HG03095 (cell line): ENCODE data around the gene KCNJ1.

Experiments used
- ATAC-seq: cut with Tn5 transposase; IDR thresholded peaks from one replicate; pipeline ENCODE4 v1.9.1; 2021; ENCODE audit warnings: moderate library complexity; ENCODE audit not compliant: unreplicated experiment

KCNJ1 gene

DNA sequence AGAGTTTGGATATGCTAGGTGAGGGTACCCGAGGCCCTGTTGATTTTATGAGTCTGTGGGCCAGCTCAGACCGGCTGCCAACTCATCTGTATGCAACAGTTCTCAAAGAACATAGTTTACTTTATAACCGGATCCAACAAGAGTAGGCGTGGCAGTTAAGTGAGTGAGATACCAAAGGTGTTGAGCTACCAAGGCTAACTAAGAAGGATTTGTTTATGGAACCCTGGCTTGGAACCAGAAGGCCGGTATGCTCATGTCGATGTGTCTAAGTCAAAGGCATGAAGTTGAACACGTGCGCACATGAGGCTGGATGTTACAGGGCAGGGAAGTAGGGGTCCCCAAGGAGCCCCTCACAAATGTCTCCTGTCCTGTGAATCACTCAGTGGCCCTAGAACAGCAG is at the start of gene KCNJ1:
TSS of gene KCNJ1 (minus strand) at position 20 of the 400 bp plus-strand sequence. CDS start 27,053 bp downstream, outside the sequence.
- ATAC-seq: no peak

GRCh38 chr11:128916681-128917080 is 49.6 kb upstream of the KCNJ1 start:
- ATAC-seq: no peak

GRCh38 chr11:128916037-128916572 is 49.0 kb upstream of the KCNJ1 start:
- no peak for ATAC-seq

GRCh38 chr11:128915149-128915521 is 48.0 kb upstream of the KCNJ1 start:
- ATAC-seq: no peak

- ATAC-seq: no peak
These were observed 47.4 kb upstream of the KCNJ1 start for GRCh38 chr11:128914216-128915148.

GRCh38 chr11:128913806-128914205 is 46.7 kb upstream of the KCNJ1 start:
- no peak for ATAC-seq

- ATAC-seq: no peak
These were observed 44.6 kb upstream of the KCNJ1 start for GRCh38 chr11:128911701-128912100.

DNA sequence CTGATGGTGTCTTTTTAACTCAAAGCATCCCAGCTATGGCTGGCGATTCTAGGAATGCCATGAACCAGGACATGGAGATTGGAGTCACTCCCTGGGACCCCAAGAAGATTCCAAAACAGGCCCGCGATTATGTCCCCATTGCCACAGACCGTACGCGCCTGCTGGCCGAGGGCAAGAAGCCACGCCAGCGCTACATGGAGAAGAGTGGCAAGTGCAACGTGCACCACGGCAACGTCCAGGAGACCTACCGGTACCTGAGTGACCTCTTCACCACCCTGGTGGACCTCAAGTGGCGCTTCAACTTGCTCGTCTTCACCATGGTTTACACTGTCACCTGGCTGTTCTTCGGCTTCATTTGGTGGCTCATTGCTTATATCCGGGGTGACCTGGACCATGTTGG is 44.1 kb upstream of the KCNJ1 start:
- no peak for ATAC-seq

DNA sequence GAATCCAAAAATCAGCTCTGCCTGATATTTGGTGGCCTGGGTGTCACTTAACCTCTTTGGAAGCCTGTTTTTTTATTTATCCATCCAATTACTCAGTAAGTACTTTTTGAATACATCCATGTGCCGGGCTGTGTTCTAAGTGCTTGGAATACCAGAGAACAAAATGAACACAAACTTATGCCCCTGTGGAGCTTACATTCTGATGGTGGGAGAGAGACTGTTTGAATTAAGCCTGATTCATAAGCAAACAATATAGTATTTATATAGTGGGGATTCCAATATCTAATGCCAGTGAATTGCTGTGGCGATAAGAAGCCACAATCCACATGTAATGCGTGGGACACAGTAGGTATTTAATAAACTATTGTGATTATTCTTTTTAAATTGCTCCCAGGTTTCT is 43.5 kb upstream of the KCNJ1 start:
- no peak for ATAC-seq

- no peak for ATAC-seq
These were observed 42.5 kb upstream of the KCNJ1 start for GRCh38 chr11:128909438-128910125.

DNA sequence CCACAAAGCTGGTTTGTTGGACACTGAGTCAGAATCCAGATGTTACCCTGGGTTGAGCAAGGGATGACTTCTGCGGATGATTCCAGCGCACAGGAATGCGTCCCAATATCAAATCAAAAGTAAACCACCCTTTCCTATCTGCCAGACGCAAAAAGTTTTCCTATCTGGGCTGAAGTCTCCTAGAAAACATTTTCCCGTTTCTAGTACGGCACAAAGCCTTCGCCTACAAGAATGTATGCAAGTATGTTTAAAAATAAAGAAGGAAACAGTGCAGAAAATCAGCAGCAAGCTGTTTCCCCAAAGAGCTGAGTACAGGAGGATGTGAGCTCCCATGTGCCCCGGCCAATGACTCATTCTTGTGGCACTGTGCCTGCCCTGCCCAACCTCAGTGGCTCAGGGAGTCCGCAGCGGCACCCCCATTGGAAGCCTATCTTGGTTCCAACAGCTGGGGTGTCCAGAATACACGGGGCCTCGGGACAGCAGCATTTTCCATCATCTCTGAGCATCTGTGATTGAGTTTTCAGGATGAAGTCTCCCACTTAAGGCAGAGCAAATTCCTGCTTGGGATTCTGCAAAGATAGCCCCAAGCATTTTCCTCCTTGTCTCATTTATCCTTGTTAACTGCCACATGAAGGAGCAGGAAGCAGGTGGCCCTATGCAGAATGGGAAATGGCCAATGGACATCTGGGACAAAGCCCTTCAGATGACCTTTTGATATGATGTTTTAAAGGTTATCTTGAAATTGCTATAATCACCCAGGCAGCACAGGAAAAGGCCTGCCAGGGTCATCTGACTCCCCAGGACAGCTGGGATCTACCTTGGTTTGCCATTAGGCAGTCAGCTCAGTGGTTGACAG is 41.5 kb upstream of the KCNJ1 start:
- ATAC-seq: no peak

GRCh38 chr11:128907585-128907984 is 40.5 kb upstream of the KCNJ1 start:
- ATAC-seq: no peak

GRCh38 chr11:128906185-128907050 is 39.3 kb upstream of the KCNJ1 start:
- ATAC-seq: no peak

DNA sequence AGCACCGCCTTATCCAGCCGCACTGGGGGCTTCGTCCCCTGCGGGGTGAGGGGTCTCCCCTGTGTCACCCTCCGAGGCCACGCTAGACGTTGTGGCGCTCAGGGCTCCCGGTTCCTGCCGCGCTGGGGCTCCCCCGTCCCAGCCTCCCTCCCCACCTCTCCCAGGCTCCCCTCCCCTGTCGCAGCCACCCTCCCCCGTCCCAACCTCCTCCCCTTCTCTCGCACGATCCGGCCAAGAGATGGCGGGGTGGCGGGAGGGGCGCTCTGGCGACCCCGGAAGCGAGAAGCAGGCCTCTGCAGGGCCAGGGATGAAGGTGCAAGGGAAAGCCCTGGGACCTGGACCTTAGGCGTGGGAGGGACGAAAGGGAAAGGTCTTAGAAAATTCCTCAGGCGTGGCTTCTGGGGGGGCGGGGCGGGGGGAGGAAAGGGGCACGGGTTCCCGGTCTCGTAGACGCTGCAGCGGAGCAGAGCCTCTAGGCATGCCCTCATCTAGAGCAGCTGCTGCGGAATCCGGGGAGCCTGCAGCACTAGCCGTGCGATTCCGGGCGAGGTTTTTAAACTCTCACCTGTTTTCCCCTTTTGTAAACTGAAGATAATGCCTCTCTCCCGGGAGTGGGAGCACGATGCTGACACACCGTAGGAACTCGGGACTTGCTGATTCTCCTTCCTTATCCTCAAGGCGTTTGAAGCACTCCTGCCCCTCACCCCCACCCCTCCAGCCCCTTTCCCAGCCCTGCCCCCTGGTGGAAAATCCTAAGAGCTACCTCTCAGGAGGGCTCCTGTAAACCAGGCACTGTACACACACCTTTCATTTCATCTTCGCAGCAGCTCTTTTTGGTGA is 38.5 kb upstream of the KCNJ1 start:
- ATAC-seq: peak; percentile 43

DNA sequence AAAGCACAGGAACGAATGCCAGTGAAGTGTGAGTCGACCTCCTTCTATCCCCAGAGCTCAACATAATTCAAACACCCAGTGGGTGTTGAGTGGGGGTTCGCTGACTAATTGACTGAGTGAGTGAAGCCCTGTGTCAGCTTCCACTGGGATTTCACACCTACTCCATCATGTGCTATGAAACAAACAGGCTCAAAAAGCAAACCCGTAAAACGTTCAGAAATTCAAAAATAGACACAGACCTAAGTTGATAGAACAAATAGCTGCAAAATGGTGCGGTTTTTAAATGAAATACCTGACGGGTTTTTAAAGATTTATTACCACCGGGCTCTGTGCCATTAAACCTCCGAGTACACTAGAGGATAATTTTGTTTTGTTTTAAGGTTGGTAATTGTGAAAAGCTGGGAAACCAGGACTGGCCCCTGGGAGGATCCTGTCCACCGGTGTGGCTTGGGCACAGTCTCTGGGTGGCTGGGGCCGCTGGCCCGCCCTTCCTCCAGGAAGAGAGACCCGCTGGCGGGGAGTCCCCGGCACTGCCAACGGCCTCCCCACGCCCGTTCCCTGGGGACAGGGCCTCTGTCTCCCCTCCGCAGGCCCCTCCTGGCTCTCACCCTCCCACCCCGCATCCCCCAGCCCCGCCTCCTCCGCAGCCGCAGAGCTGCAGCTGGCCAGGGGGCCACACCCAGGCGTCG is 37.7 kb upstream of the KCNJ1 start:
- ATAC-seq: peak; percentile 38

DNA sequence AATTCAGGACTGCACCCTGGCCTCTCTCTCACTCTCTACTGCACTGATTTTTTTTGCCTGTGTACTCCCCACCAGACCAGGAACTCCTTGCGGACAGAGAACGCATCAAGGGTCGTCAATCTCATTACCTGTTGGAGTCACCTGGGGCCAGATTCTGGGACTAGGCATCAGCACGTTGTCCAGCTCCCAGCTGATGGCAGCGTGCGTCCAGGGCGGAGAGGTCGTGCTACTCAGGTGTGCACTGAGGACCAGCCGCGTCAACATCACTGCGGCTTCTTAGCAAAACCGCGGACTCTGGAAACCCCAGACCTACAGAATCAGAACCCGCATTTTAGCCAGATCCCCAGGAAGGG is 37.2 kb upstream of the KCNJ1 start:
- ATAC-seq: no peak

- ATAC-seq: no peak
These were observed 36.4 kb upstream of the KCNJ1 start for GRCh38 chr11:128903248-128904061.
